CD4-positive, CD25-positive, alpha-beta regulatory T cell (primary cell): Measurements from ENCODE around the gene HEPACAM2. TPM values are rescaled to one million over a fixed set of nuclear protein-coding genes. Genes with fewer than 3 reads are reported as not detected.

Experiments used
- ATAC-seq, 2 donors: fragments of 150-1000 bp; cut with Tn5 transposase; one replicate each; pipeline ENCODE4 v1.10.0; 2021; ENCODE audit warnings: low read depth in 2 of 2, moderate number of reproducible peaks in 2 of 2, moderate library complexity in 1 of 2
- DNase-seq, 3 donors: peaks; one replicate each; pipeline versions ENCODE4 v3.0.0 to v3.0.0-alpha.2; 2012 to 2022; ENCODE audit warnings: mixed read lengths in 1 of 3
- H3K27ac ChIP-seq: one replicate; pipeline ENCODE4 v1.7.0; 2013; ENCODE audit warnings: mild to moderate bottlenecking, low read length; ENCODE audit not compliant: insufficient read depth, poor library complexity, severe bottlenecking
- H3K27me3 ChIP-seq: one replicate; pipeline ENCODE4 v1.7.0; 2013; ENCODE audit warnings: low read length; ENCODE audit not compliant: control insufficient read depth, insufficient read depth
- H3K36me3 ChIP-seq: one replicate; pipeline ENCODE4 v1.7.0; 2013; ENCODE audit warnings: mild to moderate bottlenecking, low read length, moderate library complexity; ENCODE audit not compliant: control insufficient read depth, insufficient read depth
- H3K4me1 ChIP-seq: 2 replicates; pipeline ENCODE4 v1.7.0; 2013; ENCODE audit warnings: mild to moderate bottlenecking, low read length; ENCODE audit not compliant: insufficient read depth, control insufficient read depth, poor library complexity, severe bottlenecking
- H3K4me3 ChIP-seq: one replicate; pipeline ENCODE4 v1.7.0; 2013; ENCODE audit warnings: low read depth, mild to moderate bottlenecking, low read length, moderate library complexity
- H3K9me3 ChIP-seq, 2 experiments: 1 replicate in 1 of 2; 2 replicates in 1 of 2; pipeline ENCODE4 v1.7.0; 2013; ENCODE audit warnings: low read length in 2 of 2, mild to moderate bottlenecking in 1 of 2, moderate library complexity in 1 of 2; ENCODE audit not compliant: control insufficient read depth in 2 of 2
- H3K27ac Mint-ChIP-seq, 3 donors: one replicate each; pipeline ENCODE4 v1.8.0; 2020 to 2022; ENCODE audit warnings: mild to moderate bottlenecking in 3 of 3, mixed read lengths in 3 of 3, moderate library complexity in 2 of 3
- H3K27me3 Mint-ChIP-seq: one replicate; pipeline ENCODE4 v1.8.0; 2022; ENCODE audit warnings: mild to moderate bottlenecking, mixed read lengths
- H3K36me3 Mint-ChIP-seq: one replicate; pipeline ENCODE4 v1.8.0; 2020; ENCODE audit warnings: mixed read lengths
- H3K4me1 Mint-ChIP-seq, 4 donors: one replicate each; pipeline ENCODE4 v1.8.0; 2020 to 2022; ENCODE audit warnings: mixed read lengths in 4 of 4, mild to moderate bottlenecking in 1 of 4
- H3K4me3 Mint-ChIP-seq, 4 donors: one replicate each; pipeline ENCODE4 v1.8.0; 2020 to 2022; ENCODE audit warnings: mild to moderate bottlenecking in 4 of 4, mixed read lengths in 4 of 4, moderate library complexity in 3 of 4
- H3K9me3 Mint-ChIP-seq, 7 donors: one replicate each; pipeline ENCODE4 v1.8.0; 2020 to 2022; ENCODE audit warnings: mixed read lengths in 7 of 7, mild to moderate bottlenecking in 3 of 7, moderate library complexity in 2 of 7
- polyA plus RNA-seq, 4 donors: library from polyadenylated mRNA; unstranded; fragments of 300-500 nt; fragmentation: Illumina TruSeq; gene quantifications; one replicate each; pipeline ENCODE4 v1.2.3, GENCODE V29; 2021
- total RNA-seq: library from RNA; stranded (reverse); gene quantifications from one replicate; pipeline ENCODE4 v1.2.3, GENCODE V29; 2022

HEPACAM2 gene
- total and polyA plus RNA-seq, 5 donors from 2014 or later, result not detected

GRCh38 chr7:93178213-93178612 lies 48.1 kb downstream of the HEPACAM2 start:
- Histone ChIP-seq H3K9me3 (no peaks in the 10 kb centered on the region), H3K36me3 (no peaks in the 10 kb centered on the region), H3K4me1 (no peaks in the 10 kb centered on the region), H3K27me3 (peaks cover 7% of the 10 kb centered on the region), H3K27ac (no peak overlapping the region), H3K4me3 (no peak overlapping the region)
- peaks cover 0 to 4% (median 0%) of the 10 kb centered on the region in 7 donors for H3K9me3 Mint-ChIP-seq
- H3K4me3 Mint-ChIP-seq, result no peak overlapping the region
- peak in 1 of 3 donors; percentile 12 for DNase-seq
- H3K4me1 Mint-ChIP-seq, result no peaks in the 10 kb centered on the region
- H3K27me3 Mint-ChIP-seq, result peaks cover 6% of the 10 kb centered on the region
- no peak overlapping the region for H3K27ac Mint-ChIP-seq
- no peak for ATAC-seq
- no peaks in the 10 kb centered on the region for H3K36me3 Mint-ChIP-seq

- no peak for DNase-seq
Observed at GRCh38 chr7:93176992-93177580, 49.2 kb downstream of the HEPACAM2 start.

GRCh38 chr7:93175219-93175618 lies 51.0 kb downstream of the HEPACAM2 start:
- Histone ChIP-seq H3K9me3 (peaks cover 13 to 15% of the 10 kb centered on the region in 2 experiments), H3K36me3 (no peaks in the 10 kb centered on the region), H3K27ac (no peak overlapping the region), H3K4me1 (no peaks in the 10 kb centered on the region), H3K4me3 (no peak overlapping the region), H3K27me3 (peaks cover 8% of the 10 kb centered on the region)
- Mint-ChIP-seq H3K4me1 (no peaks in the 10 kb centered on the region), H3K4me3 (no peak overlapping the region), H3K9me3 (peaks cover 0 to 18% (median 6%) of the 10 kb centered on the region in 7 donors), H3K36me3 (no peaks in the 10 kb centered on the region), H3K27me3 (peaks cover 6% of the 10 kb centered on the region), H3K27ac (no peak overlapping the region)
- ATAC-seq, result no peak
- DNase-seq, result no peak

More at GRCh38 chr7:93176992-93177580, 49.2 kb downstream of the HEPACAM2 start:
- no peak for ATAC-seq
- peaks cover 0 to 5% (median 3%) of the 10 kb centered on the region in 7 donors for H3K9me3 Mint-ChIP-seq
- Histone ChIP-seq H3K4me1 (no peaks in the 10 kb centered on the region), H3K4me3 (no peak overlapping the region), H3K27me3 (peaks cover 7% of the 10 kb centered on the region), H3K27ac (no peak overlapping the region), H3K9me3 (peaks cover under 1 to 3% of the 10 kb centered on the region in 2 experiments), H3K36me3 (no peaks in the 10 kb centered on the region)
- H3K27ac Mint-ChIP-seq, result no peak overlapping the region
- H3K27me3 Mint-ChIP-seq, result peaks cover 6% of the 10 kb centered on the region
- H3K4me3 Mint-ChIP-seq, result no peak overlapping the region
- no peaks in the 10 kb centered on the region for H3K36me3 Mint-ChIP-seq
- no peaks in the 10 kb centered on the region for H3K4me1 Mint-ChIP-seq

- no peak overlapping the region for H3K27ac ChIP-seq
- Mint-ChIP-seq H3K36me3 (no peaks in the 10 kb centered on the region), H3K4me3 (no peak overlapping the region), H3K27me3 (no peaks in the 10 kb centered on the region), H3K4me1 (peaks cover 0 to 1% (median 0%) of the 10 kb centered on the region in 4 donors), H3K27ac (no peak overlapping the region), H3K9me3 (peaks cover 0 to 33% (median 6%) of the 10 kb centered on the region in 7 donors)
- ATAC-seq (no peak), DNase-seq (no peak)
- peaks cover 2% of the 10 kb centered on the region for H3K27me3 ChIP-seq
- H3K4me1 ChIP-seq, result no peaks in the 10 kb centered on the region
- H3K36me3 ChIP-seq, result no peaks in the 10 kb centered on the region
- H3K4me3 ChIP-seq, result no peak overlapping the region
- peaks cover 13 to 20% of the 10 kb centered on the region in 2 experiments for H3K9me3 ChIP-seq
Observed at GRCh38 chr7:93172683-93173082, 53.6 kb downstream of the HEPACAM2 start.

- H3K9me3 ChIP-seq, result peaks cover 13 to 20% of the 10 kb centered on the region in 2 experiments
- no peak for ATAC-seq
Observed at GRCh38 chr7:93171606-93172226, 54.6 kb downstream of the HEPACAM2 start.

GRCh38 chr7:93165447-93165846 lies 60.8 kb downstream of the HEPACAM2 start:
- ATAC-seq (peak; percentile 89), DNase-seq (peak in 2 of 3 donors; percentile 51 to 82)
- peak overlapping the region; percentile 77 for H3K27ac ChIP-seq
- peak overlapping the region in 3 of 4 donors; percentile 4 to 33 (median 33) for H3K4me3 Mint-ChIP-seq
- H3K4me1 ChIP-seq, result no peaks in the 10 kb centered on the region
- H3K36me3 Mint-ChIP-seq, result no peaks in the 10 kb centered on the region
- H3K27me3 Mint-ChIP-seq, result no peaks in the 10 kb centered on the region
- peak overlapping the region; percentile 70 for H3K4me3 ChIP-seq
- H3K36me3 ChIP-seq, result no peaks in the 10 kb centered on the region
- H3K9me3 Mint-ChIP-seq, result peaks cover 0 to 29% (median 7%) of the 10 kb centered on the region in 7 donors
- H3K27ac Mint-ChIP-seq, result peak overlapping the region; percentile 55 to 79 (median 63)
- H3K27me3 ChIP-seq, result no peaks in the 10 kb centered on the region
- peaks cover 6 to 9% of the 10 kb centered on the region in 2 experiments for H3K9me3 ChIP-seq
- H3K4me1 Mint-ChIP-seq, result peaks cover 7 to 23% (median 14%) of the 10 kb centered on the region in 4 donors

More at GRCh38 chr7:93171606-93172226, 54.6 kb downstream of the HEPACAM2 start:
- no peak overlapping the region for H3K27ac ChIP-seq
- no peaks in the 10 kb centered on the region for H3K36me3 ChIP-seq
- no peaks in the 10 kb centered on the region for H3K36me3 Mint-ChIP-seq
- H3K4me3 ChIP-seq, result no peak overlapping the region
- peaks cover 2% of the 10 kb centered on the region for H3K27me3 ChIP-seq
- peaks cover 0 to 5% (median 0%) of the 10 kb centered on the region in 4 donors for H3K4me1 Mint-ChIP-seq
- no peaks in the 10 kb centered on the region for H3K4me1 ChIP-seq
- H3K4me3 Mint-ChIP-seq, result no peak overlapping the region
- peaks cover 0 to 43% (median 9%) of the 10 kb centered on the region in 7 donors for H3K9me3 Mint-ChIP-seq
- H3K27ac Mint-ChIP-seq, result no peak overlapping the region
- no peak for DNase-seq
- H3K27me3 Mint-ChIP-seq, result no peaks in the 10 kb centered on the region

- H3K36me3 Mint-ChIP-seq, result no peaks in the 10 kb centered on the region
- no peaks in the 10 kb centered on the region for H3K36me3 ChIP-seq
- H3K27me3 Mint-ChIP-seq, result no peaks in the 10 kb centered on the region
- H3K27ac ChIP-seq, result peak overlapping the region; percentile 77
- peaks cover 6 to 9% of the 10 kb centered on the region in 2 experiments for H3K9me3 ChIP-seq
- peak overlapping the region; percentile 55 to 79 (median 60) for H3K27ac Mint-ChIP-seq
- no peaks in the 10 kb centered on the region for H3K4me1 ChIP-seq
- H3K4me3 Mint-ChIP-seq, result peak overlapping the region in 1 of 4 donors; percentile 79
- no peak for DNase-seq
- H3K4me3 ChIP-seq, result peak overlapping the region; percentile 70
- no peaks in the 10 kb centered on the region for H3K27me3 ChIP-seq
- peaks cover 7 to 23% (median 14%) of the 10 kb centered on the region in 4 donors for H3K4me1 Mint-ChIP-seq
- ATAC-seq, result no peak
- H3K9me3 Mint-ChIP-seq, result peaks cover 0 to 29% (median 7%) of the 10 kb centered on the region in 7 donors
Observed at GRCh38 chr7:93164766-93165165, 61.5 kb downstream of the HEPACAM2 start.
